HTR-8/SVneo (cell line): ENCODE results near the gene SMAD5.

Source experiments
- DNase-seq: peaks from one replicate; pipeline ENCODE4 v3.0.0; 2011; ENCODE audit warnings: low spot score, mixed read lengths; ENCODE audit not compliant: insufficient read length
- FAIRE-seq: peaks from 2 replicates; lab custom pipeline; 2011; peaks lifted over from hg19 to GRCh38; lab: Jason Lieb, UNC

Gene SMAD5

GRCh38 chr5:136132557-136133221 is at the start of gene SMAD5:
Gene SMAD5 (plus strand): TSS chr5:136132845. CDS start chr5:136153761, 20,916 bp downstream.
- FAIRE-seq, result peak; percentile 84
- peak; percentile 97 for DNase-seq

GRCh38 chr5:136084698-136085097 is 47.9 kb upstream of the SMAD5 start:
- DNase-seq, result no peak
- no peak for FAIRE-seq

- FAIRE-seq (no peak), DNase-seq (no peak)
These were observed 45.7 kb upstream of the SMAD5 start for GRCh38 chr5:136086783-136087566.

GRCh38 chr5:136087961-136088871 is 44.4 kb upstream of the SMAD5 start:
- DNase-seq, result no peak
- no peak for FAIRE-seq

- no peak for DNase-seq
- no peak for FAIRE-seq
These were observed 42.9 kb upstream of the SMAD5 start for GRCh38 chr5:136089791-136090190.

- DNase-seq (no peak), FAIRE-seq (no peak)
These were observed 42.3 kb upstream of the SMAD5 start for GRCh38 chr5:136090319-136090718.

GRCh38 chr5:136094189-136094912 is 38.3 kb upstream of the SMAD5 start:
- FAIRE-seq, result no peak

GRCh38 chr5:136094913-136095641 is 37.6 kb upstream of the SMAD5 start:
- no peak for DNase-seq

More at GRCh38 chr5:136094189-136094912, 38.3 kb upstream of the SMAD5 start:
- DNase-seq, result no peak

GRCh38 chr5:136098176-136098575 is 34.5 kb upstream of the SMAD5 start:
- no peak for FAIRE-seq
- no peak for DNase-seq

More at GRCh38 chr5:136094913-136095641, 37.6 kb upstream of the SMAD5 start:
- no peak for FAIRE-seq

- no peak for DNase-seq
- no peak for FAIRE-seq
These were observed 32.8 kb upstream of the SMAD5 start for GRCh38 chr5:136099870-136100269.

- FAIRE-seq, result no peak
- no peak for DNase-seq
These were observed 30.8 kb upstream of the SMAD5 start for GRCh38 chr5:136101884-136102283.

- FAIRE-seq (no peak), DNase-seq (no peak)
These were observed 29.5 kb upstream of the SMAD5 start for GRCh38 chr5:136103118-136103517.

GRCh38 chr5:136104306-136104965 is 28.2 kb upstream of the SMAD5 start:
- DNase-seq, result no peak
- FAIRE-seq, result no peak

- FAIRE-seq (no peak), DNase-seq (no peak)
These were observed 26.2 kb upstream of the SMAD5 start for GRCh38 chr5:136106351-136107031.

- DNase-seq (no peak), FAIRE-seq (no peak)
These were observed 24.4 kb upstream of the SMAD5 start for GRCh38 chr5:136108180-136108611.

- no peak for DNase-seq
- no peak for FAIRE-seq
These were observed 23.9 kb upstream of the SMAD5 start for GRCh38 chr5:136108766-136109165.

GRCh38 chr5:136109453-136110135 is 23.1 kb upstream of the SMAD5 start:
- FAIRE-seq, result no peak

GRCh38 chr5:136113606-136114005 is 19.0 kb upstream of the SMAD5 start:
- no peak for DNase-seq

More at GRCh38 chr5:136109453-136110135, 23.1 kb upstream of the SMAD5 start:
- DNase-seq, result no peak

More at GRCh38 chr5:136113606-136114005, 19.0 kb upstream of the SMAD5 start:
- no peak for FAIRE-seq
